ENCODE data around the gene ANK2. TPM values are rescaled to one million over a fixed set of nuclear protein-coding genes. Genes with fewer than 3 reads are reported as not detected.

The ANK2 gene
- total and polyA plus RNA-seq, 2 experiments from 2014 or later: 7.7 to 40.4 TPM

DNA sequence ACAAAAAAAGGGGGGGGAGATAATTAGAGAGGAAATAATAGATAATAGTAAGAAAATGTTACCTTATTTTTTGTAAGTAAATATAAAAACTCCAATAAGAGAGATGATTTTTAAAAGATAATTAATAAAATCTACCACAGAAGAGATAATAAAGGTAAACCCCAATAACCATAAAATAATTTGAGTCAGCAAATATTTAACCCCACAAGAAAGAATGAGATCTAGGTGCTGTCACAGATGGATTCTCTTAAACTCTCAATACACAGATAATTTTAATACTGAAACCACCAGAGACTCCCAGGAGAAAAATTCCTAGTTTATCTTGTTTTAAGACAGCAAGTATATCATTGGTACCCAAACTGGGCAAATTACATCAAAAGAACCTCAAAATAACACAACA is 341.4 kb downstream of the ANK2 start (continued):
- TF ChIP-seq, protein P1, sequence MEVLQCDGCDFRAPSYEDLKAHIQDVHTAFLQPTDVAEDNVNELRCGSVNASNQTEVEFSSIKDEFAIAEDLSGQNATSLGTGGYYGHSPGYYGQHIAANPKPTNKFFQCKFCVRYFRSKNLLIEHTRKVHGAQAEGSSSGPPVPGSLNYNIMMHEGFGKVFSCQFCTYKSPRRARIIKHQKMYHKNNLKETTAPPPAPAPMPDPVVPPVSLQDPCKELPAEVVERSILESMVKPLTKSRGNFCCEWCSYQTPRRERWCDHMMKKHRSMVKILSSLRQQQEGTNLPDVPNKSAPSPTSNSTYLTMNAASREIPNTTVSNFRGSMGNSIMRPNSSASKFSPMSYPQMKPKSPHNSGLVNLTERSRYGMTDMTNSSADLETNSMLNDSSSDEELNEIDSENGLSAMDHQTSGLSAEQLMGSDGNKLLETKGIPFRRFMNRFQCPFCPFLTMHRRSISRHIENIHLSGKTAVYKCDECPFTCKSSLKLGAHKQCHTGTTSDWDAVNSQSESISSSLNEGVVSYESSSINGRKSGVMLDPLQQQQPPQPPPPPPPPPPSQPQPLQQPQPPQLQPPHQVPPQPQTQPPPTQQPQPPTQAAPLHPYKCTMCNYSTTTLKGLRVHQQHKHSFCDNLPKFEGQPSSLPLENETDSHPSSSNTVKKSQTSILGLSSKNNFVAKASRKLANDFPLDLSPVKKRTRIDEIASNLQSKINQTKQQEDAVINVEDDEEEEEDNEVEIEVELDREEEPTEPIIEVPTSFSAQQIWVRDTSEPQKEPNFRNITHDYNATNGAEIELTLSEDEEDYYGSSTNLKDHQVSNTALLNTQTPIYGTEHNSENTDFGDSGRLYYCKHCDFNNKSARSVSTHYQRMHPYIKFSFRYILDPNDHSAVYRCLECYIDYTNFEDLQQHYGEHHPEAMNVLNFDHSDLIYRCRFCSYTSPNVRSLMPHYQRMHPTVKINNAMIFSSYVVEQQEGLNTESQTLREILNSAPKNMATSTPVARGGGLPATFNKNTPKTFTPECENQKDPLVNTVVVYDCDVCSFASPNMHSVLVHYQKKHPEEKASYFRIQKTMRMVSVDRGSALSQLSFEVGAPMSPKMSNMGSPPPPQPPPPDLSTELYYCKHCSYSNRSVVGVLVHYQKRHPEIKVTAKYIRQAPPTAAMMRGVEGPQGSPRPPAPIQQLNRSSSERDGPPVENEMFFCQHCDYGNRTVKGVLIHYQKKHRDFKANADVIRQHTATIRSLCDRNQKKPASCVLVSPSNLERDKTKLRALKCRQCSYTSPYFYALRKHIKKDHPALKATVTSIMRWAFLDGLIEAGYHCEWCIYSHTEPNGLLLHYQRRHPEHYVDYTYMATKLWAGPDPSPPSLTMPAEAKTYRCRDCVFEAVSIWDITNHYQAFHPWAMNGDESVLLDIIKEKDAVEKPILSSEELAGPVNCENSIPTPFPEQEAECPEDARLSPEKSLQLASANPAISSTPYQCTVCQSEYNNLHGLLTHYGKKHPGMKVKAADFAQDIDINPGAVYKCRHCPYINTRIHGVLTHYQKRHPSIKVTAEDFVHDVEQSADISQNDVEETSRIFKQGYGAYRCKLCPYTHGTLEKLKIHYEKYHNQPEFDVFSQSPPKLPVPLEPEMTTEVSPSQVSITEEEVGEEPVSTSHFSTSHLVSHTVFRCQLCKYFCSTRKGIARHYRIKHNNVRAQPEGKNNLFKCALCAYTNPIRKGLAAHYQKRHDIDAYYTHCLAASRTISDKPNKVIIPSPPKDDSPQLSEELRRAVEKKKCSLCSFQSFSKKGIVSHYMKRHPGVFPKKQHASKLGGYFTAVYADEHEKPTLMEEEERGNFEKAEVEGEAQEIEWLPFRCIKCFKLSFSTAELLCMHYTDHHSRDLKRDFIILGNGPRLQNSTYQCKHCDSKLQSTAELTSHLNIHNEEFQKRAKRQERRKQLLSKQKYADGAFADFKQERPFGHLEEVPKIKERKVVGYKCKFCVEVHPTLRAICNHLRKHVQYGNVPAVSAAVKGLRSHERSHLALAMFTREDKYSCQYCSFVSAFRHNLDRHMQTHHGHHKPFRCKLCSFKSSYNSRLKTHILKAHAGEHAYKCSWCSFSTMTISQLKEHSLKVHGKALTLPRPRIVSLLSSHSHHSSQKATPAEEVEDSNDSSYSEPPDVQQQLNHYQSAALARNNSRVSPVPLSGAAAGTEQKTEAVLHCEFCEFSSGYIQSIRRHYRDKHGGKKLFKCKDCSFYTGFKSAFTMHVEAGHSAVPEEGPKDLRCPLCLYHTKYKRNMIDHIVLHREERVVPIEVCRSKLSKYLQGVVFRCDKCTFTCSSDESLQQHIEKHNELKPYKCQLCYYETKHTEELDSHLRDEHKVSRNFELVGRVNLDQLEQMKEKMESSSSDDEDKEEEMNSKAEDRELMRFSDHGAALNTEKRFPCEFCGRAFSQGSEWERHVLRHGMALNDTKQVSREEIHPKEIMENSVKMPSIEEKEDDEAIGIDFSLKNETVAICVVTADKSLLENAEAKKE (CRISPR knock-in tag; IDR thresholded peaks at IDR 0.05): no peak
- TF ChIP-seq, protein P2, sequence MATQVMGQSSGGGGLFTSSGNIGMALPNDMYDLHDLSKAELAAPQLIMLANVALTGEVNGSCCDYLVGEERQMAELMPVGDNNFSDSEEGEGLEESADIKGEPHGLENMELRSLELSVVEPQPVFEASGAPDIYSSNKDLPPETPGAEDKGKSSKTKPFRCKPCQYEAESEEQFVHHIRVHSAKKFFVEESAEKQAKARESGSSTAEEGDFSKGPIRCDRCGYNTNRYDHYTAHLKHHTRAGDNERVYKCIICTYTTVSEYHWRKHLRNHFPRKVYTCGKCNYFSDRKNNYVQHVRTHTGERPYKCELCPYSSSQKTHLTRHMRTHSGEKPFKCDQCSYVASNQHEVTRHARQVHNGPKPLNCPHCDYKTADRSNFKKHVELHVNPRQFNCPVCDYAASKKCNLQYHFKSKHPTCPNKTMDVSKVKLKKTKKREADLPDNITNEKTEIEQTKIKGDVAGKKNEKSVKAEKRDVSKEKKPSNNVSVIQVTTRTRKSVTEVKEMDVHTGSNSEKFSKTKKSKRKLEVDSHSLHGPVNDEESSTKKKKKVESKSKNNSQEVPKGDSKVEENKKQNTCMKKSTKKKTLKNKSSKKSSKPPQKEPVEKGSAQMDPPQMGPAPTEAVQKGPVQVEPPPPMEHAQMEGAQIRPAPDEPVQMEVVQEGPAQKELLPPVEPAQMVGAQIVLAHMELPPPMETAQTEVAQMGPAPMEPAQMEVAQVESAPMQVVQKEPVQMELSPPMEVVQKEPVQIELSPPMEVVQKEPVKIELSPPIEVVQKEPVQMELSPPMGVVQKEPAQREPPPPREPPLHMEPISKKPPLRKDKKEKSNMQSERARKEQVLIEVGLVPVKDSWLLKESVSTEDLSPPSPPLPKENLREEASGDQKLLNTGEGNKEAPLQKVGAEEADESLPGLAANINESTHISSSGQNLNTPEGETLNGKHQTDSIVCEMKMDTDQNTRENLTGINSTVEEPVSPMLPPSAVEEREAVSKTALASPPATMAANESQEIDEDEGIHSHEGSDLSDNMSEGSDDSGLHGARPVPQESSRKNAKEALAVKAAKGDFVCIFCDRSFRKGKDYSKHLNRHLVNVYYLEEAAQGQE (IDR thresholded peaks at IDR 0.05; ENCODE audit: unreplicated experiment): no peak
- TF ChIP-seq CREB1 (CRISPR knock-in tag; IDR thresholded peaks at IDR 0.05; ENCODE audit: low read depth) (no peak), EZH2 (IDR thresholded peaks at IDR 0.05; ENCODE audit: low read depth, unreplicated experiment) (no peak), NANOG (IDR thresholded peaks at IDR 0.05; ENCODE audit: borderline replicate concordance) (no peak), ZNF331 (CRISPR knock-in tag; IDR thresholded peaks at IDR 0.05; ENCODE audit: low read depth) (no peak)
- TF ChIP-seq, protein P3, sequence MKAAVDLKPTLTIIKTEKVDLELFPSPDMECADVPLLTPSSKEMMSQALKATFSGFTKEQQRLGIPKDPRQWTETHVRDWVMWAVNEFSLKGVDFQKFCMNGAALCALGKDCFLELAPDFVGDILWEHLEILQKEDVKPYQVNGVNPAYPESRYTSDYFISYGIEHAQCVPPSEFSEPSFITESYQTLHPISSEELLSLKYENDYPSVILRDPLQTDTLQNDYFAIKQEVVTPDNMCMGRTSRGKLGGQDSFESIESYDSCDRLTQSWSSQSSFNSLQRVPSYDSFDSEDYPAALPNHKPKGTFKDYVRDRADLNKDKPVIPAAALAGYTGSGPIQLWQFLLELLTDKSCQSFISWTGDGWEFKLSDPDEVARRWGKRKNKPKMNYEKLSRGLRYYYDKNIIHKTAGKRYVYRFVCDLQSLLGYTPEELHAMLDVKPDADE (IDR thresholded peaks at IDR 0.05): no peak
